Camera-type eye (tissue), 1 donor: Measurements from ENCODE around the gene BRMS1. TPM values are rescaled to one million over a fixed set of nuclear protein-coding genes. Genes with fewer than 3 reads are reported as not detected.

Source experiments
- total RNA-seq: library from RNA; depleted of rRNA; stranded (reverse); fragments of >200 nt; gene quantifications from one replicate; pipeline ENCODE4 v1.2.3, GENCODE V29; 2014

BRMS1 gene, protein sequence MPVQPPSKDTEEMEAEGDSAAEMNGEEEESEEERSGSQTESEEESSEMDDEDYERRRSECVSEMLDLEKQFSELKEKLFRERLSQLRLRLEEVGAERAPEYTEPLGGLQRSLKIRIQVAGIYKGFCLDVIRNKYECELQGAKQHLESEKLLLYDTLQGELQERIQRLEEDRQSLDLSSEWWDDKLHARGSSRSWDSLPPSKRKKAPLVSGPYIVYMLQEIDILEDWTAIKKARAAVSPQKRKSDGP
- total RNA-seq = 21.7 TPM

DNA sequence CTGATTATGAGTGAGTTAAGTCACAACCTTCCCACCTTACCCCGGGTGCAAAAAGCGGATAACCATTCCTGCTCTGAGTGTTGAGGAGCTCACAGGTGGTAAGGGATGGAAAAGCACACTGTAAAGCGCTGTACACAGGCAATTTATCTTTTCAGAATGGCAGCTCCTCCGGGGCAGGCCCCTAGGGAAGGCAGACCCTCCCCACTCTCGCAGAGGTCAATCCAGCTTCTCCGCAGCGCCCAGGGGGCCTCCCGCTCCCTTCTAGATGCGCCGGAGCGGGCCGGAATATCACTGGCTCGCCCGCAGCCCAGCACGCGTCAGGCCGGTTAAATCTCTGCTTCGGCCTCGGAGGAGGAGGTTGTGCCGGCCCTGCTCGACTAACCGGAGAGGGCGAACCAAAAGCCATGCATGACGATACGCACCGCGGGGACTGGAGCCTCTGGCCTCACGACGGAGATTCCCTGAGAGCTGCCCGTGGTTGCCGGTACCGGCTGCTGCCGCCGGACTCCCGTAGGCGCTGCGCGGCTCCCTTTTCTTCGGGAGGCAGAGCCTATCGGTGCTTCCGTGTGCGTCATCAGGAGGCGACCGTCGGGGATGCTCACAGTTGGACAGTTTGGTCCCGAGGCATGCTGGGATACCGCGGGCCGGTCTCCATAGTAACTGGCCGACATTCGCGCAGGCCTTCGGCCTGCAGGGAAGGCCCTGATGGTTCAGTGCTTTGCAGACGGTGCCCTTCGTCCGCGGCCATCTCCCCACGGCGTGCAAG lies at the start of gene BRMS1:
Gene BRMS1, minus strand, starts transcription at position 555 of the 766 bp plus-strand sequence. CDS start 2,870 bp downstream, outside the sequence.

GRCh38 chr11:66371627-66372415 lies 26.9 kb upstream of the BRMS1 start, which contains the start of gene SLC29A2:
TSS of gene SLC29A2 (minus strand) at chr11:66371760. CDS start at chr11:66371591, 169 bp downstream.

GRCh38 chr11:66347425-66348276 lies 2.7 kb upstream of the BRMS1 start, which contains the start of gene B4GAT1:
TSS of gene B4GAT1 (minus strand) at chr11:66347629. CDS start at chr11:66347545, 84 bp downstream.

DNA sequence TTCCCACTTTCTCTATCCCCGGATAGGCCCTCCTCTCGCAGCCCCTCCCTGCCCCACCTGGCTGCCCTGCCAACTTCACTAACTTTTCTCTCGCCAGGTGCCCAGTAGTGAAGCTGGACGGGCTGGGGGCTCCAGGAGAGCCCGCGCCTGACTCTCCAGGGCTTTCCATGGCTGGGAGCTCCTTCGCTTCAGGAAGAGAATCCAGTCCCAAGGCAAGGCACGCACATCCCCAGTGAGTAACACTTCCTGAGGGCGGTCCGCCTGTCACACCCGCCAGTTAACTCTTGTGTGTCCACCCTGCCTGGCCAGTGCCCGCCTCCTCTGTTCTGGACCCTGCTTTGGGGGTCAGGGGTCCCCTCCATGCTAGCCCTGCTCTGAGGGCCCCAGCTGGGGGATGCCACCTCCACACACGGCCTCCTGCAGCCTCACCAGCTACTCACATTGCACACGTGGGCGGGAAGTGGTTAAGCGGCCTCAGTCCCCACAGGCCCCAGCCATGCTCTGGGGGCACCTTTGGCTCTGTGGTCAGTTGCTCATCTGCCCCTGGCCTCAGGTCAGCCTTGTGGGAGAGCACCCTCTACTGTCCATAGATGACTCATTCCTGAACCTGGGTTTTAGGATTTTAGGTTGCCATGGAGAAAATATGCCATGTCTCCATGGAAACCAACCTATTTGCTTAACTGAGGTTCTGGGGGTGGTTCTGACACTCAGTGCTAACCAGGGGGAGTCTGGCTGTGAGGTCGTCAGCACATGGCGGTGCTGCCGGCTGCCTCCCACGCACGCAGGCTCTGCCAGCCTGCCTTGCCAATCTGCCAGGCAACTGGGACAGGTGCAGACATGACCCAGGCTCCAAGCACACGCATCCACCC lies 8.4 kb downstream of the BRMS1 start, which contains the start of gene RIN1:
Gene RIN1, minus strand, starts transcription at position 201 of the 869 bp plus-strand sequence. Its CDS starts 32 bp downstream, at position 169.

GRCh38 chr11:66316849-66317251 lies 28.1 kb downstream of the BRMS1 start, which contains the start of gene CD248:
TSS of gene CD248 (minus strand) at chr11:66317044. CDS start at chr11:66317027, 17 bp downstream.

GRCh38 chr11:66291706-66292542 lies 53.0 kb downstream of the BRMS1 start, which contains the start of gene TMEM151A:
TSS of gene TMEM151A (plus strand) at chr11:66291894. CDS start at chr11:66292014, 120 bp downstream.

GRCh38 chr11:66288671-66289547 lies 56.0 kb downstream of the BRMS1 start, which contains the start of gene YIF1A:
TSS of gene YIF1A (minus strand) at chr11:66289143. CDS start at chr11:66288985, 158 bp downstream.

Other genes starting within 250 kb of the BRMS1 start
- gene KLC2, start 87.4 kb downstream of the BRMS1 start, total RNA-seq = 32.8 TPM
- 63.8 TPM for gene RAB1B, start 76.5 kb downstream of the BRMS1 start, total RNA-seq
- gene CNIH2, start 66.9 kb downstream of the BRMS1 start, total RNA-seq = 8.2 TPM
- gene YIF1A, start 56.0 kb downstream of the BRMS1 start, total RNA-seq = 54.2 TPM
- 4.0 TPM for gene TMEM151A, start 53.2 kb downstream of the BRMS1 start, total RNA-seq
- gene CD248, start 28.1 kb downstream of the BRMS1 start, total RNA-seq = 37.8 TPM
- 3.0 TPM for gene RIN1, start 8.7 kb downstream of the BRMS1 start, total RNA-seq
- gene B4GAT1, start 2.5 kb upstream of the BRMS1 start, total RNA-seq = 75.3 TPM
- gene SLC29A2, start 26.7 kb upstream of the BRMS1 start, total RNA-seq = 2.8 TPM
- 0.82 TPM for gene NPAS4, start 75.9 kb upstream of the BRMS1 start, total RNA-seq
- gene MRPL11, start 93.7 kb upstream of the BRMS1 start, total RNA-seq = 27.0 TPM
- 13.6 TPM for gene PELI3, start 121.8 kb upstream of the BRMS1 start, total RNA-seq
- gene DPP3, start 135.3 kb upstream of the BRMS1 start, total RNA-seq = 24.1 TPM
- gene BBS1, start 165.5 kb upstream of the BRMS1 start, total RNA-seq = 146 TPM
- 10.4 TPM for gene ZDHHC24, start 200.9 kb upstream of the BRMS1 start, total RNA-seq
- 0.49 TPM for gene ACTN3, start 201.8 kb upstream of the BRMS1 start, total RNA-seq
- gene CTSF, start 223.5 kb upstream of the BRMS1 start, total RNA-seq = 83.2 TPM
- 0.38 TPM for gene CCDC87, start 248.0 kb upstream of the BRMS1 start, total RNA-seq
- gene CCS, start 248.1 kb upstream of the BRMS1 start, total RNA-seq = 36.2 TPM